ENCODE measurements around the gene HASPIN.

GRCh38 chr17:3740611-3741073 lies 16.9 kb downstream of the HASPIN start:
- TF ChIP-seq CTCF (IDR thresholded peaks at IDR 0.05) (no peak), POLR2A (IDR thresholded peaks at IDR 0.05) (no peak)

All from esophagus squamous epithelium (tissue), 4 donors.